Heart right ventricle (tissue), 16 donors: ENCODE results near the gene UQCR10. TPM values are rescaled to one million over a fixed set of nuclear protein-coding genes. Genes with fewer than 3 reads are reported as not detected.
A peak's percentile ranks its signal among the peaks of the same experiment; 100 is the strongest.

Experiments
- ATAC-seq, 8 donors: fragments of 200-7000 bp; cut with Tn5 transposase; one replicate each; pipeline ENCODE4 v1.9.1; 2020; ENCODE audit warnings: mild to moderate bottlenecking in 8 of 8, moderate library complexity in 8 of 8, moderate number of reproducible peaks in 1 of 8
- DNase-seq, 2 donors: peaks; one replicate each; pipeline ENCODE4 v3.0.0-alpha.2; 2020
- H3K27ac ChIP-seq, 10 donors: fragments of 200-600 bp; sonication (generic) in 2 of 10; one replicate each; pipeline versions ENCODE4 v1.5.0 to v1.8.0; 2020 to 2022; ENCODE audit warnings: mild to moderate bottlenecking in 3 of 10
- H3K27me3 ChIP-seq, 7 donors: fragments of 200-600 bp; one replicate each; pipeline ENCODE4 v1.8.0; 2021 to 2022; ENCODE audit warnings: mild to moderate bottlenecking in 2 of 7
- H3K36me3 ChIP-seq, 9 donors: fragments of 200-600 bp; sonication (generic) in 1 of 9; one replicate each; pipeline versions ENCODE4 v1.5.0 to v1.8.0; 2020 to 2022; ENCODE audit warnings: mild to moderate bottlenecking in 2 of 9
- H3K4me1 ChIP-seq, 9 donors: fragments of 200-600 bp; sonication (generic) in 1 of 9; one replicate each; pipeline versions ENCODE4 v1.5.0 to v1.8.0; 2020 to 2022; ENCODE audit warnings: mild to moderate bottlenecking in 4 of 9
- H3K4me3 ChIP-seq, 10 donors: fragments of 200-600 bp; sonication (generic) in 2 of 10; one replicate each; pipeline versions ENCODE4 v1.5.0 to v1.8.0; 2020 to 2022; ENCODE audit warnings: mild to moderate bottlenecking in 7 of 10, moderate library complexity in 2 of 10
- H3K9me3 ChIP-seq, 11 donors: fragments of 200-600 bp in 10 of 11; sonication (generic) in 2 of 11; one replicate each; pipeline versions ENCODE4 v1.5.0 to v1.8.0; 2013 to 2022; ENCODE audit warnings: mild to moderate bottlenecking in 2 of 11, control low read depth in 1 of 11, moderate library complexity in 1 of 11
- CTCF ChIP-seq, 9 donors: fragments of 200-600 bp; sonication (generic) in 2 of 9; IDR thresholded peaks; one replicate each; pipeline versions ENCODE4 v1.5.0 to v1.8.0; 2021 to 2022; ENCODE audit warnings: antibody characterized with exemption in 9 of 9, mild to moderate bottlenecking in 5 of 9, moderate library complexity in 1 of 9
- WGBS, 2 donors: extraction: QIAGEN DNeasy Blood & Tissue Kit; methylation state at CpG; one replicate each; pipeline ENCODE4 v1.1.7; 2013; ENCODE audit warnings: inconsistent platforms in 1 of 2; 5-methylcytosine and 5-hydroxymethylcytosine counted together
- intact Hi-C, 10 donors: fragments of 100-400 bp; cut with DNase I; formaldehyde crosslinking; loops; one replicate each; pipeline versions ENCODE4 v1.11.1 to v1.14.2; 2022
- polyA plus RNA-seq, 2 donors: library from polyadenylated mRNA; stranded (reverse); fragments of 200-250 nt; gene quantifications; one replicate each; pipeline ENCODE4 v1.2.3, GENCODE V29; 2013
- total RNA-seq, 10 donors: library from RNA; stranded (reverse); fragmentation: NEBNext Ultra II Directional in 3 of 10; extraction: Animal tissue kit (Norgen Biotek cat#: 25700) in 3 of 10; gene quantifications; one replicate each; pipeline versions ENCODE4 v1.2.1 to v1.2.4, GENCODE V29; 2021 to 2023
- donor health status: Arrhythmogenic right ventricular cardiomyopathy.
- donor health status: ischemic (EF 13 %, LVEDD 7.1; RV severe dilation, severe dysfunction).
- donor health status: healthy with polysubstance abuse.
- donor health status: DM: no; HTN: yes; CAD: no.
- donor health status: DM: no; HTN: no; CAD: no.
- donor health status: ischemic (EF 25% LVEDD 6.9; RV normal size, moderate dysfunction).
- donor health status: ischemic (EF 25% LVEDD 5.7; RV mildly dilated, moderate dysfunction).
- donor health status: healthy.
- donor health status: DM: yes; HTN: yes; CAD: no.
- donor health status: Ischemic cardiomyopathy.
- donor health status: ischemic (EF 35%, LVEDD 5.7; RV mildly dilated, moderate dysfunction).
- donor health status: nonischemic (EF 11% LVEDD 7.7; RV severe dilation, severe dysfunction).
- donor health status: DM: yes; HTN: yes; CAD: no.
- donor health status: PGD.
- donor health status: ischemic (EF 29% LVEDD 5.4; RV normal size, mild dysfunction).
- donor health status: nonischemic (EF 23%, LVEDD 6.1; RV moderate dilation, normal function).

The UQCR10 gene
- total and polyA plus RNA-seq, 12 donors = 296 to 963 (median 367) TPM

GRCh38 chr22:29765905-29766631 is 1.1 kb upstream of the UQCR10 start:
- no peak for TF ChIP-seq CTCF (IDR thresholded peaks at IDR 0.05)
- intact Hi-C loops = loop anchor here in 4 of 10 donors (5.0 to 10.0 kb wide), 5 partner anchors 61 to 241 kb away; partner anchors contain the start of genes ASCC2 (in 1 of the 4) and NF2 (in 1 of the 4)
- 54 to 58% methylated on average over 15 of the region's 15 CpGs for WGBS, 2 donors
- ATAC-seq (peak in 4 of 8 donors; percentile 0 to 8 (median 5)), DNase-seq (no peak)
- Histone ChIP-seq H3K4me3 (peak overlapping the region; percentile 54 to 97 (median 86)), H3K27me3 (no peaks in the 10 kb centered on the region), H3K9me3 (no peaks in the 10 kb centered on the region), H3K4me1 (peaks cover 6 to 43% (median 31%) of the 10 kb centered on the region in 9 donors), H3K27ac (peak overlapping the region in 9 of 10 donors; percentile 89 to 97 (median 94)), H3K36me3 (peaks cover 0 to 27% (median 14%) of the 10 kb centered on the region in 9 donors)

- Histone ChIP-seq H3K27me3 (no peaks in the 10 kb centered on the region), H3K4me1 (peaks cover 6 to 45% (median 31%) of the 10 kb centered on the region in 9 donors), H3K27ac (peak within 1 kb of the TSS; percentile 89 to 97 (median 94)), H3K9me3 (no peaks in the 10 kb centered on the region), H3K4me3 (peak within 1 kb of the TSS; percentile 54 to 97 (median 86)), H3K36me3 (peaks cover 0 to 32% (median 20%) of the 10 kb centered on the region in 9 donors)
- TF ChIP-seq CTCF (IDR thresholded peaks at IDR 0.05) = no peak
- DNase-seq (peak; percentile 91 to 95), ATAC-seq (peak; percentile 96 to 99 (median 99))
- intact Hi-C loops = loop anchor here in 4 of 10 donors (5.0 to 10.0 kb wide), 5 partner anchors 61 to 241 kb away; partner anchors contain the start of genes ASCC2 (in 1 of the 4) and NF2 (in 1 of the 4)
- 1% methylated on average over 32 of the region's 32 CpGs for WGBS, 2 donors
Observed at GRCh38 chr22:29766632-29767170, 468 bp upstream of the UQCR10 start, which contains the start of gene ZMAT5. ZMAT5 (minus strand) TSS chr22:29767007; CDS start chr22:29748544, 18,463 bp downstream.

- Histone ChIP-seq H3K36me3 (peaks cover 0 to 32% (median 20%) of the 10 kb centered on the region in 9 donors), H3K27ac (peak overlapping the region; percentile 89 to 97 (median 94)), H3K27me3 (no peaks in the 10 kb centered on the region), H3K9me3 (no peaks in the 10 kb centered on the region), H3K4me1 (peaks cover 6 to 46% (median 31%) of the 10 kb centered on the region in 9 donors), H3K4me3 (peak overlapping the region; percentile 52 to 97 (median 86))
- ATAC-seq (peak in 4 of 8 donors; percentile 5 to 43 (median 10)), DNase-seq (no peak)
- no peak for TF ChIP-seq CTCF (IDR thresholded peaks at IDR 0.05)
- intact Hi-C loops = loop anchor here in 4 of 10 donors (5.0 to 10.0 kb wide), 5 partner anchors 59 to 239 kb away; partner anchors contain the start of genes ASCC2 (in 1 of the 4) and NF2 (in 1 of the 4)
- WGBS, 2 donors = 27 to 41% methylated on average over 6 of the region's 6 CpGs
Observed at GRCh38 chr22:29768052-29768693, 1.0 kb downstream of the UQCR10 start.
